Left forelimb (tissue), 1 donor: ENCODE measurements around the gene COMMD9.
"Not testable (repeated sequence)": the region's sequence is repeated elsewhere in the genome, so short reads cannot be mapped to it uniquely, and the experiment has no call there.

ENCODE experiments used
- DNase-seq: peaks from one replicate; pipeline ENCODE4 v3.0.0-alpha.2; 2018; ENCODE audit warnings: low spot score

COMMD9 gene

GRCh38 chr11:36289226-36289852 lies at the start of gene COMMD9:
TSS of gene COMMD9 (minus strand) at chr11:36289424. CDS start at chr11:36289412, 12 bp downstream.
- peak; percentile 94 for DNase-seq

GRCh38 chr11:36333897-36334296 lies 44.7 kb upstream of the COMMD9 start:
- DNase-seq: no peak

GRCh38 chr11:36333468-36333867 lies 44.2 kb upstream of the COMMD9 start:
- no peak for DNase-seq

DNA sequence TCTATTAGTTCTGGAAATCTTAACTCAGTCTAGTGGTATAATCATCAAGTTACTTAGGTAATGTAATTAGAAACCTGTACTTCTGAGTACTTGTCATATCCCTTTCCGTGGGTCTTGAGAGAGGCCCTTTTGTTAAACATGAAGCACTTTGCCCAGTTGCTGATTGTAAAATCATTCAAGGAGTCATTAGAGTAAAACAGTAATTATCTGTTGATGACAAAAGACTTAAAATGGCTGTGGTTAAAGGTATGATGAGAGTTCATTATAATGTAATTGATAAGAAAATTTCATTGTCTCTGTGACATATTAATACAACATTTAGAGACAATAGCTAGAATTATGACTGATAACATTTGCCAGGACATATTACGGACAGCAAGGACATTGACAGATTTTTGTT lies 41.2 kb upstream of the COMMD9 start:
- DNase-seq: no peak

- no peak for DNase-seq
These were observed 39.9 kb upstream of the COMMD9 start for GRCh38 chr11:36328966-36329673.

GRCh38 chr11:36326524-36327419 lies 37.5 kb upstream of the COMMD9 start:
- no peak for DNase-seq

GRCh38 chr11:36325403-36325802 lies 36.2 kb upstream of the COMMD9 start:
- DNase-seq: not testable (repeated sequence)

- DNase-seq: not testable (repeated sequence)
These were observed 35.7 kb upstream of the COMMD9 start for GRCh38 chr11:36324956-36325355.

DNA sequence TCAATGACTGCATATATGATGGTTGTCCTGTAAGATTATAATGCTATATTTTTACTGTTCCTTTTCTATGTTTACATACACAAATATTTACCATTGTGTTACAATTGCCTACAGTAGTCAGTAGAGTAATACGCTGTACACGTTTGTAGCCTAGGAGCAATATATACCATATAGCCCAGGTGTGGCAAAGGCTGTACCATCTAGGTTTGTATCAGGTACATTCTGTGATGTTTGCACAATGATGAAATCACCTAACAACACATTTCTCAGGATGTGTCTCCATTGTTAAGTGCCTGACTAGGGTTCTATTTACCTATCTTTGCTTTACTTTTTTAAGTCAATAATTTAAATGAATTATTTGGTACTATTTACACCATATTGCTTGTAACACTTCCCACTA lies 28.8 kb upstream of the COMMD9 start:
- no peak for DNase-seq

GRCh38 chr11:36316049-36316448 lies 26.8 kb upstream of the COMMD9 start:
- no peak for DNase-seq

DNA sequence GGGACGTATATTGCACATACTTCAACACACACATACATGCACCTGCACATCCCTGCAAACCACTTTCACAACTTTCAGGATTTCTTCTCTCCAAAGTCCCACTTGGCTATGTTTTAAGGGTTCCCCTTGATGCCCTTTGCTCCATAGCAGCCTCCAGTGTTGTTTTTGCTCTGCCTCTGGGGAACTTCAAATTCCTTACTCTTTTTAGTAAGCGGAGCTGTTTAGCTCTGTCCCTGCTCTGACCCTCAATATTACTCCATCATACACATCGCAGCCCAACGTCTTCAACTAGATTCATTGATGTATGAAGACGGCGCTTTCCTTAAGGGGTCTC lies 25.2 kb upstream of the COMMD9 start:
- DNase-seq: no peak

DNA sequence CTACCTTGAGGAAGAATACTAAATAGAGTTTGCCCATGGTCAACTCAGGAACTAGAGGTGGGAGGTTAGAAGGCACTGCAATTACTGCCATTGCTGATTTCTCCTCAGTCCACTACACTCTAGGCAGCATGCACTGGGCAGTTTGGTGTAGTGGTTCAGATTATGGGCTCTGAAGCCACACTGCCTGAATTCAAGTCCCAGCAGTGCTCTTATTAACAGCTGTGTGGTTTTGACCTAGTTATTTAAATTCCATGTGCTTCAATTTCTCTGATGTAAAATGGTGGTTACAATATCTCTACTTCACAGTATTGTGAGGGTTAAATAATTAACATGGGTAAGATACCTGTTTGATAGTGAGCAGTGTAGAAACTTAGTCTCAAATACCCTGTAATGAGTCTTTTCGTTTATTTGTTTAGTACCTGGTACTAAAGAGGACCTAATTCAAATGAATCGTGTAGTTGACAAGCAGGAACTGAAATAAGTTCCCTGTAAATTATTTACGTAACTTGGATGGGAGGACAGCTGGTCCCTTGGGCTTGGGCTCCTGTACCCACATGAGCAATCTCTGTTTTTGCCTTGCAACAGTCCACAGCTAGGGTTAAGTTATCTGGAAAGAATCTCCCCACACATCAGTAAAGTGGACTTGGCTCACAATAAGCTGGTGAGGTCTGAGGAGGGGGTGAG lies 24.7 kb upstream of the COMMD9 start:
- DNase-seq: no peak

DNA sequence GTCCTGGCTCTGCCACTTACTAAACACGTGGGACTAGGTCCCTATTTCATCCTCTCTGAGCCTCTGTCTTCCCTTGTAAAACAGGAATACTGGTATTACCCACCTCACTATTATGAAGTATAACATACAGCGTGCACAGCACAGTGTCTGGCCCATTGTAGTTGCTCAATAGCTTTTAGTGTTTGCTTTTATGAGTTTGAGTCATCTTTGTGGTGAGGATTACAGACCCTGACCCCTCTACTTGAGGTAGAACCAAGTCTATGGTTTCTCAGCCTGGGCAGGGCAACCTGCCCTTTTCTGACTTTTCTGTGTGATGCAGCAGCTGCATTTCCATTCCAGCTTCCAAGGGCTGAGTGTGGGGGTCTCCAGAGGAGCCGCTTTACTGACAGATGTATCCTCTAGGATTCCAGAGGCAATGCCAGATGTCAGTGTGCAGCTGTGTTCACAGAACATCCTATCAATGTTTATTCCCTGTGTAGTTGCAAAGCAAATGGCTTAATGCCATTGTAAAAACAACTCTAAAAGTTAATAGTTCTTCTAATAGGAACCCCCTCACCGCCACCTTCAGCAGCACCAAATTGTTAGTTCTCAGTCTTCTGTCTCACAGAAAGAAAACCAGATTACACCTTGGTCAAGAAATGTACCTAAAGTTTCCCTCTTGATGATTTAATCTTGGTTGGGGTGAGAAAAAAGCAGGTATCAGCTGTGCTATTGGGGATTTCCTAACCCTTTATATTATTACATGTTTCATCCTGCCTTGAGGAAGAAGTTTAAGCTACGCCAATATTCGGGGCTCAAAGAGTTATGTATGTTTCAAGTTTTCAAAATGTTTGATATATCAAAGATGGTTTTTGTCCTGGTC lies 23.6 kb upstream of the COMMD9 start:
- no peak for DNase-seq

DNA sequence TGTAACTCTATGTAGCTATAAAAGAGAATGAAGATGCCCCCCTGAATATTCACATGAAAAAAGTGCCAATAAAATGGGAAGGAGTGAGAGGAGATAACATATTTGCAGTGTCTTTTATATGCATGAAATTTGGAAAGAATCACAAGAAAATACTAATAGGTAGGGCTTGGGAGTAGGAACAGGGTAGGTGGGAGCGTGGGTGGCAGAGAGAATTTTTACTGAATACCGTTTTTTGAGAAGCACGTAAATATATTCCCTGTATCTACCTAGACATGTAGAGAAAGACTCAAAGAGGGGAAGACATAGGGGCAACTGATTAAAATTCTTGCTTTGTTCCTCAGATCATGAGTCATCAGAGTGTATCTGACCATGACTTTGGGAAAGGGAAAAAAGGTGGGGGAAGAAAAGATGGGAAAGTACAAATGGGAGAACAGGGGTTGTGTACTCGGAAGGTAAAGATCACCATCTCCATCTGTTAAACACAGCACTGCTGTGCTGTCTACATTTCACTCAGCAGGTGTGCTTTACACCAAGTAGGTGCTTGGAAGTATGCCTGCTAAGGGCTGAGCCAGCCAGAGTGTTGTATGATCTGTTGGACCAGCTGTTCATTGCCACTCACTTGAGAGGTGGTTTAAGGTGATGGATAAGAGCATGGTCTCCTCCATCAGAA lies 22.8 kb upstream of the COMMD9 start:
- no peak for DNase-seq

- no peak for DNase-seq
These were observed 20.6 kb upstream of the COMMD9 start for GRCh38 chr11:36309779-36310178.

- DNase-seq: no peak
These were observed 19.4 kb upstream of the COMMD9 start for GRCh38 chr11:36308577-36308976.

- DNase-seq: no peak
These were observed 17.7 kb upstream of the COMMD9 start for GRCh38 chr11:36306888-36307287.

GRCh38 chr11:36305047-36305446 lies 15.8 kb upstream of the COMMD9 start:
- no peak for DNase-seq

DNA sequence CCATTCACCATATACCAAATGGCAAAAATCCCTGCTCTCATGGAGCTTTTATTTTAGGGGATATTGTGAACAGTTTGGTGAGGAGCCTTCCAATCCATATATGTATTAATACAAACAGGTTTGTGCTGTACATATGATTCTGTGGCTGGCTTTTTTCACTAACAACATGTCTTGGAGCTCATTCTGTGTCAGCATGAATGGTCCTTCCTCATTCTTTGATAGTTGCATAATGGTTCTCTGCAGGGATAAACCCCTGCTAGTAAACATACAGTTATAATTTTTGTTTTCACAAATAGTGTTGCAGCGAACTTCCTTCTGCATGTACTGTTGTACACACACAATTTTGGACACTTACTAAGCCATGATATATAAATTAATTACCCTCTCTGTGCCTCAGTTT lies 15.1 kb upstream of the COMMD9 start:
- DNase-seq: no peak

- DNase-seq: peak; percentile 79
These were observed 11.4 kb upstream of the COMMD9 start for GRCh38 chr11:36300650-36301049.
